A549 (cell line): ENCODE data around the gene MFNG. TPM values are rescaled to one million over a fixed set of nuclear protein-coding genes. Genes with fewer than 3 reads are reported as not detected.

Experiments
- ATAC-seq, 2 experiments: fragments of 200-7000 bp in 1 of 2; fragments of >200 bp in 1 of 2; cut with Nextera tagmentation in 1 of 2; cut with Tn5 transposase in 1 of 2; 3 replicates each; pipeline versions ENCODE4 v1.8.0 to v1.9.1; 2018 to 2020; ENCODE audit warnings: mild to moderate bottlenecking in 1 of 2, moderate library complexity in 1 of 2
- CTCF ChIA-PET: fragments of 300-600 bp; sonication (Branson Sonifier 250); formaldehyde crosslinking; extraction: SDS; loops from one replicate; lab custom pipeline; 2021; ENCODE audit warnings: antibody characterized with exemption, inconsistent platforms; lab: Yijun Ruan, JAX
- POLR2A ChIA-PET: fragments of 350-600 bp; formaldehyde crosslinking; extraction: SDS; loops from one replicate; lab custom pipeline; 2021; ENCODE audit warnings: antibody characterized with exemption, inconsistent platforms; lab: Yijun Ruan, JAX
- DNase-seq, 2 experiments: peaks; one replicate each; pipeline versions ENCODE4 v3.0.0 to v3.0.0-alpha.2; 2011 to 2016; ENCODE audit warnings: low read depth in 1 of 2, low spot score in 1 of 2
- FAIRE-seq: peaks from 2 replicates; lab custom pipeline; 2011; peaks lifted over from hg19 to GRCh38; lab: Jason Lieb, UNC
- H3K27ac ChIP-seq, 2 experiments: fragments of >200 bp; sonication (Bioruptor Twin); formaldehyde crosslinking; 3 replicates each; pipeline ENCODE4 v1.5.1; 2016 to 2017
- H3K4me1 ChIP-seq: fragments of >200 bp; sonication (Bioruptor Twin); formaldehyde crosslinking; 3 replicates; pipeline ENCODE4 v1.6.1; 2016
- H3K4me2 ChIP-seq: fragments of >200 bp; sonication (Bioruptor Twin); formaldehyde crosslinking; 3 replicates; pipeline ENCODE4 v1.6.1; 2016
- H3K4me3 ChIP-seq: fragments of >200 bp; sonication (Bioruptor Twin); formaldehyde crosslinking; 3 replicates; pipeline ENCODE4 v1.5.1; 2016
- H3K9me3 ChIP-seq: fragments of >200 bp; sonication (Bioruptor Twin); formaldehyde crosslinking; 3 replicates; pipeline ENCODE4 v1.6.1; 2016
- CTCF ChIP-seq: fragments of >200 bp; sonication (Bioruptor Twin); formaldehyde crosslinking; IDR thresholded peaks from 3 replicates; pipeline ENCODE4 v1.5.1; 2016
- EP300 ChIP-seq, 2 experiments: fragments of >200 bp; sonication (Bioruptor Twin); formaldehyde crosslinking; IDR thresholded peaks; 2 replicates in 1 of 2; 3 replicates in 1 of 2; pipeline ENCODE4 v1.6.1; 2016 to 2017
- HOXB13 ChIP-seq: fragments of 250-450 bp; sonication (Bioruptor Pico); IDR thresholded peaks from 2 replicates; pipeline ENCODE4 v1.5.0; 2020; ENCODE audit warnings: low read depth, mild to moderate bottlenecking, moderate library complexity
- JUN ChIP-seq, 2 experiments: fragments of >200 bp; sonication (Bioruptor Twin); formaldehyde crosslinking; IDR thresholded peaks; 2 replicates in 1 of 2; 3 replicates in 1 of 2; pipeline ENCODE4 v1.6.1; 2016 to 2017
- KDM1A ChIP-seq: fragments of 200-600 bp; sonication (generic); IDR thresholded peaks from 2 replicates; pipeline ENCODE4 v1.6.1; 2016; ENCODE audit warnings: low read depth, mild to moderate bottlenecking
- MAX ChIP-seq: IDR thresholded peaks from 2 replicates; pipeline ENCODE4 v1.6.1; 2012
- PHF8 ChIP-seq: fragments of 200-600 bp; sonication (generic); IDR thresholded peaks from 2 replicates; pipeline ENCODE4 v1.6.1; 2016; ENCODE audit warnings: low read depth, mild to moderate bottlenecking, antibody characterized with exemption, moderate library complexity, borderline replicate concordance
- POLR2A ChIP-seq: IDR thresholded peaks from 2 replicates; pipeline ENCODE4 v1.6.1; 2012; ENCODE audit warnings: mild to moderate bottlenecking, low read length
- RAD21 ChIP-seq, 2 experiments: fragments of >200 bp in 1 of 2; sonication (Bioruptor Twin) in 1 of 2; formaldehyde crosslinking in 1 of 2; IDR thresholded peaks in 1 of 2; conservative IDR thresholded peaks in 1 of 2; 2 replicates in 1 of 2; 3 replicates in 1 of 2; pipeline ENCODE4 v1.6.1; 2012 to 2018; ENCODE audit warnings: inconsistent platforms in 1 of 2
- SMC3 ChIP-seq: fragments of >200 bp; sonication (Bioruptor Twin); formaldehyde crosslinking; IDR thresholded peaks from 3 replicates; pipeline ENCODE4 v1.6.1; 2018; ENCODE audit warnings: inconsistent platforms
- USF2 ChIP-seq: fragments of 450-650 bp; IDR thresholded peaks from 2 replicates; pipeline ENCODE4 v1.6.1; 2014; ENCODE audit warnings: antibody characterized with exemption
- WGBS: methylation state at CpG from one replicate; pipeline ENCODE4 v1.1.6; 2017; ENCODE audit errors: missing lambda C conversion rate; 5-methylcytosine and 5-hydroxymethylcytosine counted together
- polyA plus RNA-seq, 4 experiments: library from polyadenylated mRNA; depleted of rRNA in 3 of 4; stranded (reverse); fragments of >200 nt; fragmentation: RNase III in 1 of 4; extraction: RNeasy Plus Mini Kit Qiagen cat#74134 plus additional on column Dnase treatment in 1 of 4; gene quantifications; 2 replicates in 3 of 4; 3 replicates in 1 of 4; pipeline ENCODE4 v1.2.3, GENCODE V29; 2011 to 2017

The MFNG gene
- polyA plus RNA-seq, 2 of the 4 experiments (the other 2 are of a cell fraction), result 1.2 to 1.8 TPM

- POLR2A ChIA-PET, result no interaction called here
- FAIRE-seq, result no peak
- CTCF ChIA-PET, result interaction anchor here (0.6 to 6.9 kb wide), 38 partner anchors 10 to 184 kb away, joined by 3 to 130 read pairs (median 4); no protein-coding TSS in a partner anchor
These were observed 57.3 kb downstream of the MFNG start for GRCh38 chr22:37428649-37429586.

GRCh38 chr22:37427711-37428635 lies 58.2 kb downstream of the MFNG start:
- Histone ChIP-seq H3K4me3 (peak overlapping the region; percentile 90), H3K27ac (peak overlapping the region; percentile 94 to 97), H3K4me1 (peaks cover 57% of the 10 kb centered on the region), H3K4me2 (peak overlapping the region; percentile 89), H3K9me3 (peaks cover 5% of the 10 kb centered on the region)
- no peak for TF ChIP-seq EP300 (IDR thresholded peaks at IDR 0.05)
- peak; percentile 56; the same call in 1 of the 2 replicates for TF ChIP-seq KDM1A
- POLR2A ChIA-PET, result interaction anchor here (0.5 kb wide), 1 partner anchor 113 kb away, joined by 3 read pairs; no protein-coding TSS in a partner anchor
- 87% methylated on average over 17 of the region's 59 CpGs for WGBS
- no peak for DNase-seq
- no peak for FAIRE-seq
- CTCF ChIA-PET, result interaction anchor here (0.6 to 6.9 kb wide), 28 partner anchors 11 to 172 kb away, joined by 3 to 130 read pairs (median 6); no protein-coding TSS in a partner anchor
- no peak for ATAC-seq

More at GRCh38 chr22:37428649-37429586, 57.3 kb downstream of the MFNG start:
- ATAC-seq, result peak; percentile 28 to 74; a peak in 3 of 6 replicates
- WGBS, result 41% methylated on average over 7 of the region's 15 CpGs
- peak overlapping the region; percentile 89; the same call in 2 of the 3 replicates for H3K4me2 ChIP-seq
- DNase-seq, result peak; percentile 53 to 64
- TF ChIP-seq RAD21 (conservative IDR thresholded peaks at IDR 0.05 in 1 of 2, IDR thresholded peaks at IDR 0.05 in 1 of 2) (peak; percentile 60 to 64), MAX (peak; percentile 33), HOXB13 (CRISPR knock-in tag) (no peak), SMC3 (peak; percentile 80), CTCF (peak; percentile 74)
- H3K27ac ChIP-seq, result peak overlapping the region; percentile 64 to 97
- H3K4me1 ChIP-seq, result peaks cover 64% of the 10 kb centered on the region
- H3K9me3 ChIP-seq, result peaks cover 7% of the 10 kb centered on the region
- H3K4me3 ChIP-seq, result no peak overlapping the region

- peak in 1 of 2 experiments; percentile 22 for DNase-seq
- no peak for FAIRE-seq
- no CpG with 5 or more reads among the region's 72 CpGs for WGBS
- ChIA-PET CTCF (interaction anchor here (1.2 to 5.3 kb wide), 2 partner anchors 110 to 140 kb away, joined by 3 to 130 read pairs; no protein-coding TSS in a partner anchor), POLR2A (no interaction called here)
- Histone ChIP-seq H3K4me1 (peaks cover 50% of the 10 kb centered on the region), H3K4me3 (peak within 1 kb of the TSS; percentile 90), H3K4me2 (peak within 1 kb of the TSS; percentile 89), H3K9me3 (no peaks in the 10 kb centered on the region), H3K27ac (peak within 1 kb of the TSS; percentile 94 to 97)
- peak; percentile 17; the same call in 1 of the 2 replicates for TF ChIP-seq POLR2A
- TF ChIP-seq USF2, result no peak
- peak in 1 of 2 experiments; percentile 31; a peak in 1 of 5 replicates for TF ChIP-seq JUN (IDR thresholded peaks at IDR 0.05)
- 0 out of 2 replicates have a peak, but pooled peaks have one; percentile 39 for TF ChIP-seq PHF8
- ATAC-seq, result peak; percentile 25 to 38; a peak in 4 of 6 replicates
These were observed 59.0 kb downstream of the MFNG start, which contains the start of gene ELFN2 for GRCh38 chr22:37427135-37427710. Gene ELFN2, minus strand, starts transcription at chr22:37427479. Its CDS starts 51,945 bp downstream, at chr22:37375534.
